Upper lobe of left lung (tissue), 6 donors: Measurements from ENCODE around the gene ESR2. TPM values are rescaled to one million over a fixed set of nuclear protein-coding genes. Genes with fewer than 3 reads are reported as not detected.
A peak's percentile ranks its signal among the peaks of the same experiment; 100 is the strongest.

ENCODE experiments used
- ATAC-seq, 2 donors: fragments of 200-7000 bp; cut with Tn5 transposase; one replicate each; pipeline ENCODE4 v1.9.1; 2022; ENCODE audit warnings: mild to moderate bottlenecking in 2 of 2, moderate library complexity in 2 of 2; ENCODE audit not compliant: low FRiP score in 2 of 2
- DNase-seq, 2 donors: peaks; one replicate each; pipeline ENCODE4 v3.0.0-alpha.2; 2019 to 2020
- H3K27ac ChIP-seq, 4 donors: fragments of 200-600 bp; sonication (generic); one replicate each; pipeline ENCODE4 v1.5.1; 2016 to 2019
- H3K27me3 ChIP-seq, 4 donors: fragments of 200-600 bp; sonication (generic); one replicate each; pipeline ENCODE4 v1.5.1; 2017 to 2019
- H3K36me3 ChIP-seq, 4 donors: fragments of 200-600 bp; sonication (generic); one replicate each; pipeline ENCODE4 v1.5.1; 2016 to 2019
- H3K4me1 ChIP-seq, 4 donors: fragments of 200-600 bp; sonication (generic); one replicate each; pipeline ENCODE4 v1.5.1; 2018 to 2019
- H3K4me3 ChIP-seq, 4 donors: fragments of 200-600 bp; sonication (generic); one replicate each; pipeline ENCODE4 v1.5.1; 2017 to 2019; ENCODE audit warnings: mild to moderate bottlenecking in 2 of 4, moderate library complexity in 1 of 4
- H3K9me3 ChIP-seq, 4 donors: fragments of 200-600 bp; sonication (generic); one replicate each; pipeline ENCODE4 v1.5.1; 2018 to 2019
- EP300 ChIP-seq, 4 donors: sonication (generic); formaldehyde crosslinking; IDR thresholded peaks; one replicate each; pipeline ENCODE4 v1.5.1; 2017; ENCODE audit warnings: antibody characterized with exemption in 4 of 4, control low read depth in 2 of 4
- POLR2A ChIP-seq, 4 donors: fragments of 450-650 bp; IDR thresholded peaks; one replicate each; pipeline ENCODE4 v1.5.1; 2016 to 2017; ENCODE audit warnings: antibody characterized with exemption in 4 of 4, mild to moderate bottlenecking in 2 of 4
- POLR2AphosphoS5 ChIP-seq, 2 donors: sonication (generic); formaldehyde crosslinking; IDR thresholded peaks; one replicate each; pipeline ENCODE4 v1.5.1; 2017; ENCODE audit warnings: antibody characterized with exemption in 2 of 2
- WGBS, 2 donors: methylation state at CpG; one replicate each; pipeline ENCODE4 v1.1.5; 2017 to 2018; 5-methylcytosine and 5-hydroxymethylcytosine counted together
- total RNA-seq, 6 donors: library from RNA; depleted of rRNA in 4 of 6; stranded (reverse); fragments of >200 nt in 4 of 6; gene quantifications; one replicate each; pipeline versions ENCODE4 v1.1.0 to v1.2.1, GENCODE V29; 2016 to 2021
- TF ChIP-seq, protein P1 (sequence below), 6 experiments: fragments of 450-650 bp in 4 of 6; fragments of 200-600 bp in 2 of 6; sonication (generic) in 2 of 6; IDR thresholded peaks; one replicate each; pipeline ENCODE4 v1.5.1; 2016 to 2019; ENCODE audit warnings: antibody characterized with exemption in 6 of 6
- donor health status: DM: no; HTN: no; CAD: no; lungs with moderate emphysema.
- donor health status: DM: no; HTN: yes; CAD: no; lungs with severe emphysema.

ESR2 gene
- total RNA-seq, 6 donors from 2014 or later = 0.20 to 3.6 (median 0.86) TPM; not detected in 1

DNA sequence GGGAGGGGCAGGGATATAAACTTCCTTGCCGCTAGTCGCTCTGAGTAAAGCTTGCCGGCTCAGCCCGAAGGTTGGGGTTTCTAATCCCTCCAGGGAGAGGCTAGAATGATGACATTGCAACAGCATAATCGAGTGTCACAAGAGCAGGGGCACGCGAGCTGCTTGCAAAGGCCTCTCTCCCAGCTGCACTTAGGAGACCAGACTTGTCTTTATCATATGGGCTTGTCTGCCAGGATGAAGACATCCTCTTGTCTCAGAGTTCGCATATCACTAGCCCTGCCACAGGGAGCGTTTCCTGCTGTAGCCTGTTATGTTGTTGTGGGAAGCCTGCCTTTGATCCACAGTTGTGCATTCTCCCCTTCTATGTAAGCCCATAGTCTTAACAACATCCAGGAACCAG, 180.0 kb downstream of the ESR2 start:
- no peaks in the 10 kb centered on the region for H3K4me1 ChIP-seq
- H3K27me3 ChIP-seq = no peaks in the 10 kb centered on the region
- no peaks in the 10 kb centered on the region for H3K9me3 ChIP-seq
- ATAC-seq (no peak), DNase-seq (no peak)
- no peak for TF ChIP-seq EP300 (IDR thresholded peaks at IDR 0.05)
- TF ChIP-seq, protein P1, sequence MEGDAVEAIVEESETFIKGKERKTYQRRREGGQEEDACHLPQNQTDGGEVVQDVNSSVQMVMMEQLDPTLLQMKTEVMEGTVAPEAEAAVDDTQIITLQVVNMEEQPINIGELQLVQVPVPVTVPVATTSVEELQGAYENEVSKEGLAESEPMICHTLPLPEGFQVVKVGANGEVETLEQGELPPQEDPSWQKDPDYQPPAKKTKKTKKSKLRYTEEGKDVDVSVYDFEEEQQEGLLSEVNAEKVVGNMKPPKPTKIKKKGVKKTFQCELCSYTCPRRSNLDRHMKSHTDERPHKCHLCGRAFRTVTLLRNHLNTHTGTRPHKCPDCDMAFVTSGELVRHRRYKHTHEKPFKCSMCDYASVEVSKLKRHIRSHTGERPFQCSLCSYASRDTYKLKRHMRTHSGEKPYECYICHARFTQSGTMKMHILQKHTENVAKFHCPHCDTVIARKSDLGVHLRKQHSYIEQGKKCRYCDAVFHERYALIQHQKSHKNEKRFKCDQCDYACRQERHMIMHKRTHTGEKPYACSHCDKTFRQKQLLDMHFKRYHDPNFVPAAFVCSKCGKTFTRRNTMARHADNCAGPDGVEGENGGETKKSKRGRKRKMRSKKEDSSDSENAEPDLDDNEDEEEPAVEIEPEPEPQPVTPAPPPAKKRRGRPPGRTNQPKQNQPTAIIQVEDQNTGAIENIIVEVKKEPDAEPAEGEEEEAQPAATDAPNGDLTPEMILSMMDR (IDR thresholded peaks at IDR 0.05) = no peak
- WGBS, 2 donors = 75 to 81% methylated on average over 9 of the region's 9 CpGs
- peaks cover 0 to 63% (median 13%) of the 10 kb centered on the region in 4 donors for H3K36me3 ChIP-seq
- H3K27ac ChIP-seq = no peak overlapping the region
- H3K4me3 ChIP-seq = no peak overlapping the region

DNA sequence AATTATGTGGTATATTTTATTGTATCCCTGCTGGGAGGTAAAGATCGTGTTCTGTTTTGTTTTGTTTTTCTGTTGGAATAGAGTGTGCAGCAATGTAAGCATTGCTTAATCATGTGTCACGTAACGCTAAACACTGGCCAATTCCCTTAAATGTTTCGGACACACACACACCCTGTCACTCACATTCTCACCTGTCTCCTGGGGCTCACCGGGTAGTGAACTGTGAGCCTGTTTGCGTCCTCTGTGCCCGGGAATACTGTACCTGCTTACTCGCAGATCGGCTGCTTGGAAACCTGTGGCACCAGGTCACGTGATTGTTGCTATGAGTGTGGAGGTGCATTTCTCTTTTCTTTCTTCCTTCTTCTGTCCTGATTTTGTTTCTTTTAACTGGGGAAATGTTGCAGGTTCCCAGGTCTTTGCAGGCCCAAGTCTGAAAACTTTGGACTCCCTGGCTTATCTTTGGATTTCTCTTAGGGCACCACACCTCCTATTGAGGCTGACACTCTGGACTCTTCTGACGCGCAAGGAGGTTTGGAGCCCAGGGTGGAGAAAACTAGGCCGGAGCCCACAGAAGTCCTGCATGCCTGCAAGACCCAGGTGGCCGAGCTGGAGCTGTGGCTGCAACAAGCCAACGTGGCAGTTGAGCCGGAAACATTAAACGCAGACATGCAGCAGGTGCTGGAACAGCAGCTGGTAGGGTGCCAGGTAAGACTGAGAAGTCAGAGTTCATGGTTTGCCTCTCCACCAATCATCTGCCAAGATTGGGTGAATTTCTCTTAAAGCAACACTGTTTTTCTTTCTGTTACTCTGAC, 181.1 kb downstream of the ESR2 start:
- H3K9me3 ChIP-seq = no peaks in the 10 kb centered on the region
- no peak overlapping the region for H3K27ac ChIP-seq
- H3K36me3 ChIP-seq = peaks cover 0 to 66% (median 13%) of the 10 kb centered on the region in 4 donors
- TF ChIP-seq POLR2A (IDR thresholded peaks at IDR 0.05) (peak in 1 of 4 donors; percentile 22), EP300 (IDR thresholded peaks at IDR 0.05) (no peak), POLR2AphosphoS5 (IDR thresholded peaks at IDR 0.05) (no peak)
- TF ChIP-seq, protein P1 (IDR thresholded peaks at IDR 0.05) = no peak
- 76 to 84% methylated on average over 17 of the region's 17 CpGs for WGBS, 2 donors
- no peak for ATAC-seq
- peaks cover 0 to 4% (median 2%) of the 10 kb centered on the region in 4 donors for H3K4me1 ChIP-seq
- no peak overlapping the region for H3K4me3 ChIP-seq
- peak; percentile 22 to 31 for DNase-seq
- no peaks in the 10 kb centered on the region for H3K27me3 ChIP-seq

DNA sequence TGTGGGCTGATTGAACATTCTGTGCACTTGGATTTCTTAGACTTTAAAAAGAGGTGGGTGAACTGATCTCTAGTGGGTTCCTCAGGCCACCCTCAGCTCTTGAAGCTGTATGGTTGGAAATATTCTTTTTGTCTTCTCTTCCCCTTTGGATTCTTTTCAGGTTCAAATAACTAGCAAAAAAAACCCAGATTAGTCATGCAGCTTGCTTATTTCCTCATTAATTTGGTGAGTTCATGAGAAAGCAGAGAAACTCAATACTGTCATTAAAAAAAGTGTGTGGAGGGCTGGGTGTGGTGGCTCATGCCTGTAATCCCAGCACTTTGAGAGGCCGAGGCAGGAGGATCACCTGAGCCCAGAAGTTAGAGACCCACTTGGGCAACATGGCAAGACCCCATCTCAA, 183.4 kb downstream of the ESR2 start:
- H3K9me3 ChIP-seq = no peaks in the 10 kb centered on the region
- no peak for ATAC-seq
- H3K36me3 ChIP-seq = peaks cover 0 to 69% (median 15%) of the 10 kb centered on the region in 4 donors
- DNase-seq = no peak
- peaks cover 0 to 7% (median 3%) of the 10 kb centered on the region in 4 donors for H3K4me1 ChIP-seq
- H3K27me3 ChIP-seq = no peaks in the 10 kb centered on the region
- 79 to 91% methylated on average over 1 of the region's 1 CpG for WGBS, 2 donors
- TF ChIP-seq POLR2A (IDR thresholded peaks at IDR 0.05) (no peak), POLR2AphosphoS5 (IDR thresholded peaks at IDR 0.05) (no peak), EP300 (IDR thresholded peaks at IDR 0.05) (no peak)
- TF ChIP-seq, protein P1 (IDR thresholded peaks at IDR 0.05) = no peak
- H3K4me3 ChIP-seq = no peak overlapping the region
- H3K27ac ChIP-seq = no peak overlapping the region

DNA sequence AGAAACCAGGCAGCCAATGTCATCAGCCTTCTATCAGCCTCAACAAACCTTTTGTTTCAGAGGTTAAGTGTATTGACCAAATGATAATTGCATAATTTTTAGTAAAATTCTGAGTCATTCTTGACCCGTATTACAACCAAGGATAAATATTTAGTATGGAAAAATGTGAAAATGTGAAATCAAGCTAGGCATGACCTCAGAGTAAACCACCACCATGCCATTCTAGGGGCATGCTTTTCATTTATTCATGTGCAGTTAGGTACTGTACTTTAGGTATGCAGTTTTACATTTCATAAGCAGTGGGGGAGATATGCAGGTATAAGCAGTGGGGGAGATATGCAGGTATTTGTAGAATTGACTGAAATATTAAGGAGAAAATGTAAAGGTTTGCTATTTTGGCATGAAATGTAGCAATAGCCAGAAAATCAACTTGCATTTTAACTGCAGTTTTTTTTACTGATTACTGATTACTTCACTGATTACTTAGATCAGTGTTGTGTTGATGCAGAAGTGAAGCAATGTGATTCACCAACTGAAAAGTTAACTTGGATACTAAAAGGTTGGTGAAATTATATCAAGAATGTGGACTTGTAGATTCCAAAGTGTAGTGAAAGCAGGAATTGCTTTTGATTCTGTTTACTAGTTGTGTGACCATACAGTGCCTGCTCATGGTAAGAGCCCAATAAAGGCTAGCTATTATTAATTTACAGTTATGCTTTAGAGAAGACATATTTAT, 184.2 kb downstream of the ESR2 start:
- WGBS, 2 donors = 58 to 68% methylated on average over 1 of the region's 1 CpG
- H3K4me3 ChIP-seq = no peak overlapping the region
- TF ChIP-seq EP300 (IDR thresholded peaks at IDR 0.05) (no peak), POLR2AphosphoS5 (IDR thresholded peaks at IDR 0.05) (no peak), POLR2A (IDR thresholded peaks at IDR 0.05) (no peak)
- TF ChIP-seq, protein P1 (IDR thresholded peaks at IDR 0.05) = no peak
- DNase-seq (no peak), ATAC-seq (no peak)
- peaks cover 0 to 7% (median 3%) of the 10 kb centered on the region in 4 donors for H3K4me1 ChIP-seq
- H3K36me3 ChIP-seq = peaks cover 0 to 71% (median 8%) of the 10 kb centered on the region in 4 donors
- no peak overlapping the region for H3K27ac ChIP-seq
- no peaks in the 10 kb centered on the region for H3K9me3 ChIP-seq
- H3K27me3 ChIP-seq = no peaks in the 10 kb centered on the region
